HFFc6 (cell line): ENCODE results near the gene GPC6. TPM values are rescaled to one million over a fixed set of nuclear protein-coding genes. Genes with fewer than 3 reads are reported as not detected.

ENCODE experiments used
- DNase-seq: peaks from one replicate; pipeline ENCODE4 v3.0.0-alpha.2; 2018
- H3K27ac Mint-ChIP-seq: 2 replicates; pipeline ENCODE4 v1.8.0; 2020; ENCODE audit warnings: mild to moderate bottlenecking, mixed read lengths
- H3K27me3 Mint-ChIP-seq: 2 replicates; pipeline ENCODE4 v1.8.0; 2021; ENCODE audit warnings: mild to moderate bottlenecking, moderate library complexity, mixed read lengths; ENCODE audit not compliant: insufficient read depth
- H3K36me3 Mint-ChIP-seq: 2 replicates; pipeline ENCODE4 v1.8.0; 2021; ENCODE audit warnings: low read depth, mixed read lengths
- H3K4me1 Mint-ChIP-seq: 2 replicates; pipeline ENCODE4 v1.8.0; 2020; ENCODE audit warnings: low read depth, mixed read lengths
- H3K4me3 Mint-ChIP-seq: 2 replicates; pipeline ENCODE4 v1.8.0; 2020; ENCODE audit warnings: mild to moderate bottlenecking, moderate library complexity, mixed read lengths
- H3K9me3 Mint-ChIP-seq: 2 replicates; pipeline ENCODE4 v1.8.0; 2020; ENCODE audit warnings: mild to moderate bottlenecking, mixed read lengths
- total RNA-seq, 6 experiments: library from RNA; stranded (reverse); fragmentation: NEBNext Ultra II Directional; extraction: Animal tissue kit (Norgen Biotek cat#: 25700); gene quantifications; 2 replicates in 1 of 6; 3 replicates in 5 of 6; pipeline ENCODE4 v1.2.3, GENCODE V29; 2021
- TF ChIP-seq, protein P1 (sequence below): fragments of 200-600 bp; sonication (generic); IDR thresholded peaks from 2 replicates; pipeline ENCODE4 v1.5.0; 2021; ENCODE audit warnings: antibody characterized with exemption, mild to moderate bottlenecking

GPC6 gene
- total RNA-seq, 6 experiments from 2014 or later = 3.0 to 5.3 (median 4.4) TPM

DNA sequence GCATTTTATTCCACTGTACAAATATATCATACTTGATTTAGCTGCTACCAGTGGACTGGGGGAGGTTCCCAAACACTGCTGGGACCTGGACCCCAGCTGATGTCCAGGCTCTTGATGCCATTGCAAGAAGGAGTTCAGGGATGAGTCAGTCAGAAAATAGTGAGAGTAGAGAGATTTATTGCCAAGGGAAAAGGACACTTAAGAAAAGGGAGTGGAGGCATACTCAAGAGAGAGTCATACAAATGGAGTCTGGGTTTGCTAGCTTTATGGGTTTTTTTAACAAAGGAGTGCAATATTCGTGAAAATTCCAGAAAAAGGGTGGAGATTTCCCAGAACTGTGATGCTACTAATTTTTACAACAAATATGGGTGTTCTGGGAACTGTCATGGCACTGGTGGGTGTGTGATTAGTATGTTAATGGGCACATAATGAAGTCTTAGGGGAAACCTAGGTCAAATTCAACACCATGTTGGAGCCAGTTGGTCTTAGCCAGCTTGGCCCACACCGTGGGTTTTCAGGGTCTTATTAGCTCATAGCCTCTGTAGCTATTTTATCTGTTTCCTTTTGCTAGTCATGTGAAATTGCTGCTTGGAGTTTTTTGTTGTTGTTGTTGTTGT is 36.2 kb downstream of the GPC6 start:
- H3K4me3 Mint-ChIP-seq = peak overlapping the region; percentile 27
- peak overlapping the region; percentile 89 for H3K27ac Mint-ChIP-seq
- peaks cover 47% of the 10 kb centered on the region for H3K4me1 Mint-ChIP-seq
- H3K9me3 Mint-ChIP-seq = no peaks in the 10 kb centered on the region
- H3K27me3 Mint-ChIP-seq = no peaks in the 10 kb centered on the region
- TF ChIP-seq, protein P1, sequence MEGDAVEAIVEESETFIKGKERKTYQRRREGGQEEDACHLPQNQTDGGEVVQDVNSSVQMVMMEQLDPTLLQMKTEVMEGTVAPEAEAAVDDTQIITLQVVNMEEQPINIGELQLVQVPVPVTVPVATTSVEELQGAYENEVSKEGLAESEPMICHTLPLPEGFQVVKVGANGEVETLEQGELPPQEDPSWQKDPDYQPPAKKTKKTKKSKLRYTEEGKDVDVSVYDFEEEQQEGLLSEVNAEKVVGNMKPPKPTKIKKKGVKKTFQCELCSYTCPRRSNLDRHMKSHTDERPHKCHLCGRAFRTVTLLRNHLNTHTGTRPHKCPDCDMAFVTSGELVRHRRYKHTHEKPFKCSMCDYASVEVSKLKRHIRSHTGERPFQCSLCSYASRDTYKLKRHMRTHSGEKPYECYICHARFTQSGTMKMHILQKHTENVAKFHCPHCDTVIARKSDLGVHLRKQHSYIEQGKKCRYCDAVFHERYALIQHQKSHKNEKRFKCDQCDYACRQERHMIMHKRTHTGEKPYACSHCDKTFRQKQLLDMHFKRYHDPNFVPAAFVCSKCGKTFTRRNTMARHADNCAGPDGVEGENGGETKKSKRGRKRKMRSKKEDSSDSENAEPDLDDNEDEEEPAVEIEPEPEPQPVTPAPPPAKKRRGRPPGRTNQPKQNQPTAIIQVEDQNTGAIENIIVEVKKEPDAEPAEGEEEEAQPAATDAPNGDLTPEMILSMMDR = no peak
- peak; percentile 89 for DNase-seq
- peaks cover 10% of the 10 kb centered on the region for H3K36me3 Mint-ChIP-seq

- Mint-ChIP-seq H3K9me3 (no peaks in the 10 kb centered on the region), H3K4me3 (no peak overlapping the region), H3K27ac (no peak overlapping the region)
Measured at GRCh38 chr13:93264876-93265275, 38.3 kb downstream of the GPC6 start.

DNA sequence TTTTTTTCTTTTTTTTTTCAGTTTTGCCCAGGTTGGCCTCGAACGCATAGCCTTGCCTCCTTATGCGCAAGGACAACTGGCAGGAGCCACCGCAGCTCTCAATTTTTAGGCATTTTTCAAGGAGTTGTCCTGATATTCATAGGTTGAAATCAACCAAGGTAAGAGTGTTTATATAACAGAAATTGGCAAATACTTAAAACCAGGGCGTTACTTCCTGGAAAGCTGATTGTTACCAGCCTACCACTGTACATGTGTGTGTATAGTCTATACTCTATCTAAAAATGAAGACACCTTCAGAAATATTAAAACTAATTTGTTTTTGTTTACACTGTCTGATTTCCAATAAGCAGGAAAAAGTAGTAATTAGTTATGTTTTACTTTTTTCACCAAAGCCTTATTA is 39.2 kb downstream of the GPC6 start:
- no peaks in the 10 kb centered on the region for H3K36me3 Mint-ChIP-seq
- H3K27me3 Mint-ChIP-seq = no peaks in the 10 kb centered on the region; the same call in 1 of the 2 replicates
- TF ChIP-seq, protein P1 = no peak
- no peak overlapping the region for H3K27ac Mint-ChIP-seq
- DNase-seq = no peak
- peaks cover 48% of the 10 kb centered on the region for H3K4me1 Mint-ChIP-seq
- no peaks in the 10 kb centered on the region for H3K9me3 Mint-ChIP-seq
- H3K4me3 Mint-ChIP-seq = no peak overlapping the region

More at GRCh38 chr13:93264876-93265275, 38.3 kb downstream of the GPC6 start:
- H3K36me3 Mint-ChIP-seq = no peaks in the 10 kb centered on the region
- TF ChIP-seq, protein P1 = no peak
- H3K27me3 Mint-ChIP-seq = no peaks in the 10 kb centered on the region; the same call in 1 of the 2 replicates
- no peak for DNase-seq
- peaks cover 50% of the 10 kb centered on the region for H3K4me1 Mint-ChIP-seq

DNA sequence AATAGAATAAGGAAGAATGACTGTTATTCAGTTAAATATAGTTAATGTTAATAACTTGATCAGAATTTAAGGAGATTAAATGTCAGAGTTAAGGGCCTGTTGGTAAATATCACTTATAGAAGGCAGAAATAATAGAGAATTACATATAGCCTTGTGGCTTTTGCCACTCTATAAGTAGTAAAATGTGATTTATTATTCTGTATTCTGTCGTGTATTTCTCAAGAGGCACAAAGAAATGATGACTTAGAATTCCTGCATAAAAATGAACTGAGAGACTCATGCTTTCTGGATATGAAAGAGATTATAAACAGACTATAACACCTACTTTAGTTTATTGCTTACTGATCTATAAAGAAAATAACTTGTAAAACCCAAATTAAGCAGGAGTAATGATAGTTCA is 40.1 kb downstream of the GPC6 start:
- Mint-ChIP-seq H3K27me3 (no peaks in the 10 kb centered on the region; the same call in 1 of the 2 replicates), H3K9me3 (no peaks in the 10 kb centered on the region), H3K27ac (no peak overlapping the region), H3K36me3 (no peaks in the 10 kb centered on the region), H3K4me3 (no peak overlapping the region), H3K4me1 (peaks cover 48% of the 10 kb centered on the region)
- TF ChIP-seq, protein P1 = no peak
- no peak for DNase-seq

DNA sequence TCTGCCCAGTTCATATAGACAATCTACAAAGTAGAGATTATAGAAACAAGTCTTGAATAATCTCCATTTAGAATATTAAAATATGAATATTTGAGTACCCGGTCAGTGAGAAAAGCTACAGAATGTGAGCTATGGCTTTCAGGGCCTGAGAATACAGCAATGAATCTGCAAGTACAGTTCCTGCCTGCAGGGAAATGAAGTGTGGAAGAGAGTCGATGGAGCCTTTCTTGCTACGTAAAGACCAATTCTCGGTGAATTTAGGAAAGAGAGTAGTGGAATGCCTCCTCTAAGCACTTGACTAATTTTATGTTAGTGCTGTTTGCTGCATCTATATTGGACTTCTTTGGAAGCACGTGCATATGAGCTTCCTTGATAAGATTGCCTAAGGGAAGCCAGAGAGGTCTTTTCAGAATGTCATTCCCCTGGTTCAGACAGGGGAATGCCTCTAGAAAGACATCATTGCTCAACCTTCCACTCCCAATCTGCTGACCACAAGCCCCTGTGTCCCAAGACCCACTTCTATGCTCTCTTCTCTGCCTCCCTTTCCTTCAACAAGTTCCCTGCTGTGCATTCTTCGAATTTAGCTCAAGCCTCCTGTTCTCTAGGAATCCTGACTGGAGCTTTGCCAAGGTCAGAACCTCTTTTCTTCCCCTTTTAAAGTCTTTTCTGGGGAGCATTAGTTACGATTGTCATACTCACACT is 41.9 kb downstream of the GPC6 start:
- Mint-ChIP-seq H3K36me3 (no peaks in the 10 kb centered on the region), H3K4me1 (peaks cover 34% of the 10 kb centered on the region), H3K9me3 (no peaks in the 10 kb centered on the region), H3K27ac (no peak overlapping the region), H3K27me3 (no peaks in the 10 kb centered on the region; the same call in 1 of the 2 replicates), H3K4me3 (no peak overlapping the region)
- TF ChIP-seq, protein P1 = no peak
- DNase-seq = no peak
